ENCODE measurements around the gene BSG. TPM values are rescaled to one million over a fixed set of nuclear protein-coding genes. Genes with fewer than 3 reads are reported as not detected.

BSG gene
- total and polyA plus RNA-seq, 2 experiments from 2014 or later: 957 to 973 TPM

- no peak for ATAC-seq
- no peak overlapping the region for H3K27ac ChIP-seq (ENCODE audit: low read depth)
- no peak overlapping the region for H2AFZ ChIP-seq
- no peaks in the 10 kb centered on the region for H4K20me1 ChIP-seq (replicated peaks; ENCODE audit: insufficient read depth)
- peaks cover 19% of the 10 kb centered on the region for H3K27me3 Mint-ChIP-seq (ENCODE audit: insufficient read depth, low read depth, poor library complexity)
- no peak overlapping the region for H3K4me3 Mint-ChIP-seq
- no peaks in the 10 kb centered on the region for H3K9me2 ChIP-seq (ENCODE audit: insufficient read depth)
- H3K27ac Mint-ChIP-seq: no peak overlapping the region
- no peaks in the 10 kb centered on the region for H3K36me3 ChIP-seq (ENCODE audit: insufficient read depth)
- peaks cover 20% of the 10 kb centered on the region for H3K27me3 ChIP-seq (ENCODE audit: insufficient read depth)
- 0 out of 2 replicates have a peak, but pooled peaks cover 3% of the 10 kb centered on the region for H3F3A ChIP-seq (replicated peaks; ENCODE audit: low read depth)
- H3K4me2 ChIP-seq: no peak overlapping the region
- peaks cover 17% of the 10 kb centered on the region; the same call in 2 of the 3 replicates for H3K36me3 Mint-ChIP-seq (ENCODE audit: low read depth)
- H3K9me3 Mint-ChIP-seq: peaks cover 24% of the 10 kb centered on the region
- H3K79me2 ChIP-seq (replicated peaks; ENCODE audit: insufficient read depth): no peaks in the 10 kb centered on the region
- no peaks in the 10 kb centered on the region for H3K4me1 ChIP-seq (ENCODE audit: insufficient read depth)
- peaks cover 7% of the 10 kb centered on the region for H3K4me1 Mint-ChIP-seq
- no peak for TF ChIP-seq ZNF114 (CRISPR knock-in tag; IDR thresholded peaks at IDR 0.05)
- TF ChIP-seq ZNF331 (CRISPR knock-in tag; IDR thresholded peaks at IDR 0.05; ENCODE audit: low read depth): no peak
- TF ChIP-seq ZNF462 (CRISPR knock-in tag; IDR thresholded peaks at IDR 0.05): no peak
- TF ChIP-seq CREB1 (CRISPR knock-in tag; IDR thresholded peaks at IDR 0.05; ENCODE audit: low read depth): no peak
- TF ChIP-seq EZH2phosphoT487 (IDR thresholded peaks at IDR 0.05; ENCODE audit: unreplicated experiment): no peak
- no peak for TF ChIP-seq ETS1 (IDR thresholded peaks at IDR 0.05)
- no peak for TF ChIP-seq REST (IDR thresholded peaks at IDR 0.05; ENCODE audit: unreplicated experiment)
- no peak for TF ChIP-seq JUNB (IDR thresholded peaks at IDR 0.05; ENCODE audit: unreplicated experiment)
- no peak for TF ChIP-seq EZH2 (IDR thresholded peaks at IDR 0.05; ENCODE audit: low read depth, unreplicated experiment)
- TF ChIP-seq NANOG (IDR thresholded peaks at IDR 0.05; ENCODE audit: borderline replicate concordance): no peak
- TF ChIP-seq STAT1 (IDR thresholded peaks at IDR 0.05; ENCODE audit: unreplicated experiment): no peak
- no peak for TF ChIP-seq POLR2AphosphoS5 (IDR thresholded peaks at IDR 0.05; ENCODE audit: low read depth)
- TF ChIP-seq CTCF (conservative IDR thresholded peaks at IDR 0.05; ENCODE audit: low read depth in 2 of 2): no peak
- H3K4me3 ChIP-seq: no peak overlapping the region
- DNase-seq (ENCODE audit: low spot score): no peak
Measured at GRCh38 chr19:524062-524674, 48.2 kb upstream of the BSG start.
